ENCODE results near the gene PRRG1. TPM values are rescaled to one million over a fixed set of nuclear protein-coding genes. Genes with fewer than 3 reads are reported as not detected.

The PRRG1 gene
- total RNA-seq, 1 experiment from 2014 or later = 9.0 TPM

DNA sequence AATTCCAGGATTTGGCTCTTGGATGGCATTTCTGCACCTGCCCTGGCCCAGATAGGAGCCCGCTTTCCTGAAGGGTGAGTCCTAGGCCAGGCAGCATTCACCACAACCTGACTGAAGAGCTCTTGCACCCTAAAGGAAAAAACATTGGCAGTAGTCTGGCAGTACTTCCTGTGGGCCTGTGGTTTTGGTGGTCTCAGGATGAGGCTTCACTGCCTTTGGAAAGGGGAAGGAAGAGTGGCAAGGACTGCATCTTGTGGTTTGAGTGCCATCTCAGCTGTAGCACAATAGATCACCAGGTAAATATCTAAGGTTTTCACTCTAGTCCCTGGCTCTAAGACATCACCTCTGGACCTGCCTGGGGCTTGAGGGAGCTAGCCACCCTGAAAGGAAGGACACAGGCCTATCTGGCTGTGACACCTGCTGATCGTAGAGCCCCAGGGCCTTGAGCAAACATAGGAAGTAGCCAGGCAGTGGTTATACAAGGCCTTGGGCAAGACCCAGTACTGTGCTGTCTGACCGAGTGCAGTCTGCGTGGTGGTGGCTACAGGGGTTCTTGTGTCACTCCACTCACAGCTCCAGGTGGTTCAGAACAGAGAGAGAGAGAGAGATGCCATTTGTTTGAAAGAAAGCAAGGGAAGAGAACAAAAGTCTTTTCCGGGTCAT, 28.5 kb upstream of the PRRG1 start:
- no peak overlapping the region for H2AK5ac ChIP-seq (ENCODE audit: insufficient read length, low read length)
- H3K27ac ChIP-seq (ENCODE audit: insufficient read length, low read depth, low read length) = no peak overlapping the region
- Mint-ChIP-seq H3K4me3 (no peak overlapping the region), H3K27me3 (ENCODE audit: low read depth) (no peaks in the 10 kb centered on the region), H3K36me3 (ENCODE audit: insufficient read depth in 1 of 3, low read depth in 3 of 3) (peaks cover 0 to 5% (median 0%) of the 10 kb centered on the region in 3 experiments; a peak in 1 of 7 replicates), H3K4me1 (0 out of 4 replicates have a peak, but pooled peaks cover 0 to 2% of the 10 kb centered on the region in 2 experiments), H3K27ac (no peak overlapping the region), H3K9me3 (peaks cover 55 to 69% of the 10 kb centered on the region in 2 experiments)
- no peaks in the 10 kb centered on the region for H3K79me1 ChIP-seq (ENCODE audit: insufficient read depth, low read depth, low read length, poor library complexity, severe bottlenecking)
- no peak overlapping the region for H2BK5ac ChIP-seq (ENCODE audit: insufficient read length, low read length)
- no peak overlapping the region for H3K4ac ChIP-seq (ENCODE audit: low read depth, low read length)
- H3K79me2 ChIP-seq (ENCODE audit: insufficient read depth, low read length) = no peaks in the 10 kb centered on the region
- H4K20me1 ChIP-seq (ENCODE audit: control insufficient read depth, insufficient read depth, insufficient read length) = no peaks in the 10 kb centered on the region
- no CpG with 5 or more reads among the region's 5 CpGs for WGBS (ENCODE audit: extremely low coverage, insufficient read length, low lambda C conversion rate)
- H4K5ac ChIP-seq (ENCODE audit: insufficient read length, low read depth, low read length) = no peak overlapping the region
- no peaks in the 10 kb centered on the region for H3K23me2 ChIP-seq (ENCODE audit: insufficient read length, low read depth, low read length, poor library complexity, severe bottlenecking)
- no peak overlapping the region for H3K18ac ChIP-seq (ENCODE audit: insufficient read length, low read depth, low read length)
- H3K14ac ChIP-seq (ENCODE audit: insufficient read depth, low read length) = no peak overlapping the region
- no peak overlapping the region for H3K23ac ChIP-seq (ENCODE audit: insufficient read length, low read depth, low read length)
- no peaks in the 10 kb centered on the region for H3K9me3 ChIP-seq (ENCODE audit: control insufficient read depth, low read depth, low read length)
- H2AFZ ChIP-seq (ENCODE audit: low read length) = no peak overlapping the region
- no peaks in the 10 kb centered on the region for H3K27me3 ChIP-seq (ENCODE audit: insufficient read depth, low read length)
- H3K56ac ChIP-seq (ENCODE audit: insufficient read length, low read depth, low read length) = no peak overlapping the region
- no peaks in the 10 kb centered on the region; the same call in 1 of the 2 replicates for H3K4me1 ChIP-seq (ENCODE audit: insufficient read depth, low read length)
- no peak overlapping the region for H2BK120ac ChIP-seq (ENCODE audit: low read depth, low read length, poor library complexity, severe bottlenecking)
- no peak overlapping the region for H3K4me2 ChIP-seq (ENCODE audit: insufficient read depth, insufficient read length, low read length)
- no peak overlapping the region for H3T11ph ChIP-seq (ENCODE audit: low read length)
- H3K9ac ChIP-seq (ENCODE audit: extremely low read depth, insufficient read length, low read length) = no peak overlapping the region
- no peak overlapping the region for H2BK12ac ChIP-seq (ENCODE audit: insufficient read length, low read depth, low read length)
- no peak for TF ChIP-seq CTCF (conservative IDR thresholded peaks at IDR 0.05)
- no peak overlapping the region for H4K8ac ChIP-seq (replicated peaks; ENCODE audit: insufficient read length, low read depth, low read length)
- DNase-seq = no peak
- H4K91ac ChIP-seq (ENCODE audit: insufficient read length, low read depth, low read length) = no peak overlapping the region
- no peak overlapping the region for H2BK15ac ChIP-seq (ENCODE audit: low read depth, low read length)
- H2BK20ac ChIP-seq (ENCODE audit: low read depth, low read length, poor library complexity, severe bottlenecking) = no peak overlapping the region
